ENCODE results near the gene PROM1.

DNA sequence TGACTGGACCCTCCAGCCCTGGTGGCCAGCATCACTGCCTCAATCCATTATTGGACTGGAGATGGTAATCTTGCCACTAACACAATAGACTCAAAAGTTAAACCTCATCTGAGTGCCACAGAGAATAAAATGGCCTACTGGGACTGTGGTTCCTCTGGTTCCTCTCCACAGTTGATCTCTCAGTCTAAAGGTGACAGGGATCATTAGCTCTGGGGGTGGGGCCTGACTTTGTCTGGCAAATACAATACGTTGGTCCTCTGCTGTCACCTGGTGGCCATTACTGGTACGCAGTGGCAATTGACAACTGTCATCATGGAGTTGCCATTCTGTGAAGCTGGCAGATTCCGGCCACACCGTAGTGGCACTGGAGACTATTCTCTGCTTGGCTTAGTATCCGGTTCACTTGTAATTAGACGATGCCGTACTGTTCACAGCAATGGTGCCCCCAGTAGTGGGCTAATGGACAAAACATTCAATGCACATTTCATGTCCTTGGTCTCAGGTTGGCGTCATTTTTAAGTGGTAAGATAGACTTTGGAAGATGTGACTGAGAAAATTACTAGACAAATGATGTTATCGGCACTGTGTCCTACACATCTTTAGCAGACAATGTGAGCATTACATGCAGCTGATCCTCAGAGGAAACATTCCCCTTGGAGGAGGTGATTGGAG, 127.5 kb downstream of the PROM1 start:
- TF ChIP-seq, protein P1, sequence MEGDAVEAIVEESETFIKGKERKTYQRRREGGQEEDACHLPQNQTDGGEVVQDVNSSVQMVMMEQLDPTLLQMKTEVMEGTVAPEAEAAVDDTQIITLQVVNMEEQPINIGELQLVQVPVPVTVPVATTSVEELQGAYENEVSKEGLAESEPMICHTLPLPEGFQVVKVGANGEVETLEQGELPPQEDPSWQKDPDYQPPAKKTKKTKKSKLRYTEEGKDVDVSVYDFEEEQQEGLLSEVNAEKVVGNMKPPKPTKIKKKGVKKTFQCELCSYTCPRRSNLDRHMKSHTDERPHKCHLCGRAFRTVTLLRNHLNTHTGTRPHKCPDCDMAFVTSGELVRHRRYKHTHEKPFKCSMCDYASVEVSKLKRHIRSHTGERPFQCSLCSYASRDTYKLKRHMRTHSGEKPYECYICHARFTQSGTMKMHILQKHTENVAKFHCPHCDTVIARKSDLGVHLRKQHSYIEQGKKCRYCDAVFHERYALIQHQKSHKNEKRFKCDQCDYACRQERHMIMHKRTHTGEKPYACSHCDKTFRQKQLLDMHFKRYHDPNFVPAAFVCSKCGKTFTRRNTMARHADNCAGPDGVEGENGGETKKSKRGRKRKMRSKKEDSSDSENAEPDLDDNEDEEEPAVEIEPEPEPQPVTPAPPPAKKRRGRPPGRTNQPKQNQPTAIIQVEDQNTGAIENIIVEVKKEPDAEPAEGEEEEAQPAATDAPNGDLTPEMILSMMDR (IDR thresholded peaks at IDR 0.05): peak; percentile 84 to 87 (median 87)
- no peak for TF ChIP-seq POLR2A (IDR thresholded peaks at IDR 0.05)
